ENCODE results near the gene MTA1.

Gene MTA1

GRCh38 chr14:105440992-105441391 is 21.4 kb downstream of the MTA1 start:
- no peak overlapping the region for H3K27ac ChIP-seq (ENCODE audit: low read depth, low read length)
- H3K9ac ChIP-seq (ENCODE audit: low read length) = no peak overlapping the region
- H3F3A ChIP-seq (ENCODE audit: insufficient read depth) = peaks cover 7% of the 10 kb centered on the region; the same call in 1 of the 2 replicates
- H3K4me2 ChIP-seq (ENCODE audit: low read depth, low read length, poor library complexity, severe bottlenecking) = no peak overlapping the region
- TF ChIP-seq EZH2phosphoT487 (conservative IDR thresholded peaks at IDR 0.05; ENCODE audit: low read length) = no peak
- TF ChIP-seq, protein P1, sequence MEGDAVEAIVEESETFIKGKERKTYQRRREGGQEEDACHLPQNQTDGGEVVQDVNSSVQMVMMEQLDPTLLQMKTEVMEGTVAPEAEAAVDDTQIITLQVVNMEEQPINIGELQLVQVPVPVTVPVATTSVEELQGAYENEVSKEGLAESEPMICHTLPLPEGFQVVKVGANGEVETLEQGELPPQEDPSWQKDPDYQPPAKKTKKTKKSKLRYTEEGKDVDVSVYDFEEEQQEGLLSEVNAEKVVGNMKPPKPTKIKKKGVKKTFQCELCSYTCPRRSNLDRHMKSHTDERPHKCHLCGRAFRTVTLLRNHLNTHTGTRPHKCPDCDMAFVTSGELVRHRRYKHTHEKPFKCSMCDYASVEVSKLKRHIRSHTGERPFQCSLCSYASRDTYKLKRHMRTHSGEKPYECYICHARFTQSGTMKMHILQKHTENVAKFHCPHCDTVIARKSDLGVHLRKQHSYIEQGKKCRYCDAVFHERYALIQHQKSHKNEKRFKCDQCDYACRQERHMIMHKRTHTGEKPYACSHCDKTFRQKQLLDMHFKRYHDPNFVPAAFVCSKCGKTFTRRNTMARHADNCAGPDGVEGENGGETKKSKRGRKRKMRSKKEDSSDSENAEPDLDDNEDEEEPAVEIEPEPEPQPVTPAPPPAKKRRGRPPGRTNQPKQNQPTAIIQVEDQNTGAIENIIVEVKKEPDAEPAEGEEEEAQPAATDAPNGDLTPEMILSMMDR (IDR thresholded peaks at IDR 0.05; ENCODE audit: insufficient read depth, low read length, poor library complexity, severe bottlenecking) = no peak
- H4K20me1 ChIP-seq (ENCODE audit: low read depth, low read length) = peaks cover 3% of the 10 kb centered on the region; the same call in 1 of the 2 replicates
- no peak overlapping the region for H3K4me3 ChIP-seq (ENCODE audit: insufficient read depth, low read length, poor library complexity, severe bottlenecking)
- no peaks in the 10 kb centered on the region for H3K27me3 ChIP-seq (ENCODE audit: low read length)
- no peak overlapping the region for H2AFZ ChIP-seq (ENCODE audit: low read depth, low read length, severe bottlenecking)
- peaks cover 46% of the 10 kb centered on the region for H3K79me2 ChIP-seq (ENCODE audit: insufficient read depth, low read length)
- H3K9me3 ChIP-seq (ENCODE audit: insufficient read depth, low read length) = peaks cover 5% of the 10 kb centered on the region; the same call in 1 of the 2 replicates
- no peaks in the 10 kb centered on the region for H3K9me2 ChIP-seq (replicated peaks; ENCODE audit: insufficient read depth, low read length)
- H3K36me3 ChIP-seq (ENCODE audit: low read length) = no peaks in the 10 kb centered on the region

DNA sequence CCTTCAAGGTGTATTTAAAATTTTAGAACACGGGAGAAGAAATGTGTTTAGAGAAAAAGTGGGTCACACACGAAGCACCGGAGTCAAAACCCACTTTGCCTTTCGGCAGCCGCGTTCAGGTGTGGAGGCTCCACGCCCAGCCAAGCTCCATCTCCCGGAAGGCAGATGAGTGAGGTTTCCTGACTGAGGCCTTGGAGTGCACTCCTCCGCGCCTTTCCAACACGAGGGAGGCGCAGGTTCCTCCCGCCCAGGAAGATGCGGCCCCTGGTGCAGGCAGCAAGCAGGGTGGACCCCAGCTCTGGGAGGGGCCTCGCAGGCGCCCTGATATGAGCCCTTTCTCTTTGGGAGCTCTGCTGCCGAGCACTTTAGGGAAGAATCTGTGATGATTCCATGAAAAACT is 22.5 kb downstream of the MTA1 start:
- H2AFZ ChIP-seq (ENCODE audit: low read depth, low read length, severe bottlenecking) = no peak overlapping the region
- no peaks in the 10 kb centered on the region for H3K27me3 ChIP-seq (ENCODE audit: low read length)
- H3K4me3 ChIP-seq (ENCODE audit: insufficient read depth, low read length, poor library complexity, severe bottlenecking) = no peak overlapping the region
- no peaks in the 10 kb centered on the region for H3K36me3 ChIP-seq (ENCODE audit: low read length)
- H3F3A ChIP-seq (ENCODE audit: insufficient read depth) = no peaks in the 10 kb centered on the region
- peaks cover under 1% of the 10 kb centered on the region; the same call in 1 of the 2 replicates for H3K9me3 ChIP-seq (ENCODE audit: insufficient read depth, low read length)
- no peak overlapping the region for H3K4me2 ChIP-seq (ENCODE audit: low read depth, low read length, poor library complexity, severe bottlenecking)
- no peaks in the 10 kb centered on the region for H3K9me2 ChIP-seq (replicated peaks; ENCODE audit: insufficient read depth, low read length)
- H4K20me1 ChIP-seq (ENCODE audit: low read depth, low read length) = peaks cover 3% of the 10 kb centered on the region; the same call in 1 of the 2 replicates
- peaks cover 34% of the 10 kb centered on the region for H3K79me2 ChIP-seq (ENCODE audit: insufficient read depth, low read length)
- H3K27ac ChIP-seq (ENCODE audit: low read depth, low read length) = no peak overlapping the region
- TF ChIP-seq, protein P1 (IDR thresholded peaks at IDR 0.05; ENCODE audit: insufficient read depth, low read length, poor library complexity, severe bottlenecking) = no peak
- no peak overlapping the region for H3K9ac ChIP-seq (ENCODE audit: low read length)

DNA sequence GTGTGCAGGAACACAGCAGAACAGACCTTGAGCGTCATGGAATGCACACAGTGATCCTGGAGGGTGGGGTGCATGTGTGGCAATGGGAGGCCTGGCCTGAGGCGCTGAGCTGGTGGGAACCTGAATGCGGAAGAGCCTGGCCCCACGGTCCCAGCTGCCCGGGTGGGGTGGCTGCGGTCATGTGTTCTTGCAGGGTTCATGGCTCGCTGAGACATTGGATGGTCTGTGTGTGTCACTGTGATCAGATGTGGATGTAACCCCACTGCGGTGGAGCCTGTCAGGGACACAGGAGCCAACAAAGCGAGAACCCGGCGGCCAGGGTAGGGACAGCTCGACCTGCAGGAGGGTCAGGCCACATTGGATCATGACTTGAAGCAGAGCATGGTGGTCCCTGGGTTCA is 23.2 kb downstream of the MTA1 start:
- no peaks in the 10 kb centered on the region for H3K27me3 ChIP-seq (ENCODE audit: low read length)
- no peaks in the 10 kb centered on the region for H3K9me3 ChIP-seq (ENCODE audit: insufficient read depth, low read length)
- no peak overlapping the region for H3K27ac ChIP-seq (ENCODE audit: low read depth, low read length)
- no peak overlapping the region for H3K4me2 ChIP-seq (ENCODE audit: low read depth, low read length, poor library complexity, severe bottlenecking)
- peaks cover 27% of the 10 kb centered on the region for H3K79me2 ChIP-seq (ENCODE audit: insufficient read depth, low read length)
- H2AFZ ChIP-seq (ENCODE audit: low read depth, low read length, severe bottlenecking) = no peak overlapping the region
- no peaks in the 10 kb centered on the region for H3K36me3 ChIP-seq (ENCODE audit: low read length)
- TF ChIP-seq EZH2phosphoT487 (conservative IDR thresholded peaks at IDR 0.05; ENCODE audit: low read length) = no peak
- no peak overlapping the region for H3K9ac ChIP-seq (ENCODE audit: low read length)
- no peaks in the 10 kb centered on the region for H3K9me2 ChIP-seq (replicated peaks; ENCODE audit: insufficient read depth, low read length)
- peaks cover 3% of the 10 kb centered on the region; the same call in 1 of the 2 replicates for H4K20me1 ChIP-seq (ENCODE audit: low read depth, low read length)
- no peaks in the 10 kb centered on the region for H3F3A ChIP-seq (ENCODE audit: insufficient read depth)
- no peak overlapping the region for H3K4me3 ChIP-seq (ENCODE audit: insufficient read depth, low read length, poor library complexity, severe bottlenecking)

DNA sequence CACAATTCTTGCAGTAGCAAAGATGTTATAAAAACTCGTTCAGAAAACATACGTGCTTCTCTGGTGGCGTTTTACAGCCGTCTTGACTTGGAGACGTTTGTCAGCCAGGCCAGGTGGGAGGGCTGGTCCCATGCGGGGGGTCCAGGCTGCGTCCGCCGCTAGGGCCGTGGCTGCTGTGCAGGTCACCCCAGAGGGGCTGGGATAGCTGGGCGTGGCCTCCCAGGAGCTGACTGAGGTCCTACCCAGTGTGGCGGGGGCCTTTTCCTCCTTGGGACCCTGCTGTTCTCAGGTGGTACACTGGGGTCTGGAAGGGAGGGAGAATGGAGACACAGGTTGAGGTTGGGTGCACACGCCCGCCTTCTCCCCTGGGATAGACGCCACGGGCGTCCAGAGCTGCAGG is 25.2 kb downstream of the MTA1 start:
- Histone ChIP-seq H3K4me2 (ENCODE audit: low read depth, low read length, poor library complexity, severe bottlenecking) (no peak overlapping the region), H4K20me1 (ENCODE audit: low read depth, low read length) (peaks cover 3% of the 10 kb centered on the region; the same call in 1 of the 2 replicates)

More for the DNA sequence above, 25.2 kb downstream of the MTA1 start:
- TF ChIP-seq, protein P1 (IDR thresholded peaks at IDR 0.05; ENCODE audit: insufficient read depth, low read length, poor library complexity, severe bottlenecking) = no peak
- TF ChIP-seq EZH2phosphoT487 (conservative IDR thresholded peaks at IDR 0.05; ENCODE audit: low read length) = no peak
- Histone ChIP-seq H3K9ac (ENCODE audit: low read length) (no peak overlapping the region), H3K9me2 (replicated peaks; ENCODE audit: insufficient read depth, low read length) (no peaks in the 10 kb centered on the region), H3K36me3 (ENCODE audit: low read length) (no peaks in the 10 kb centered on the region), H2AFZ (ENCODE audit: low read depth, low read length, severe bottlenecking) (no peak overlapping the region), H3K27ac (ENCODE audit: low read depth, low read length) (no peak overlapping the region), H3F3A (ENCODE audit: insufficient read depth) (no peaks in the 10 kb centered on the region), H3K4me3 (ENCODE audit: insufficient read depth, low read length, poor library complexity, severe bottlenecking) (no peak overlapping the region), H3K9me3 (ENCODE audit: insufficient read depth, low read length) (no peaks in the 10 kb centered on the region), H3K79me2 (ENCODE audit: insufficient read depth, low read length) (peaks cover 9% of the 10 kb centered on the region; the same call in 1 of the 2 replicates), H3K27me3 (ENCODE audit: low read length) (no peaks in the 10 kb centered on the region)

All from SU-DHL-6 (cell line).